Measurements from ENCODE around the gene GPBAR1.

GRCh38 chr2:218253232-218253625 lies 7.6 kb upstream of the GPBAR1 start:
- TF ChIP-seq EZH2phosphoT487 (conservative IDR thresholded peaks at IDR 0.05; ENCODE audit: low read length) (no peak), CTCF (IDR thresholded peaks at IDR 0.05; ENCODE audit: insufficient read depth, low read length, poor library complexity, severe bottlenecking) (no peak)

All from SU-DHL-6 (cell line).